RKO (cell line): ENCODE results near the gene IQCK.
"Not testable (repeated sequence)": the region's sequence is repeated elsewhere in the genome, so short reads cannot be mapped to it uniquely, and the experiment has no call there.

Experiments used
- DNase-seq: peaks from one replicate; pipeline ENCODE4 v3.0.0-alpha.2; 2016; ENCODE audit warnings: low spot score

Gene IQCK

GRCh38 chr16:19717741-19718623 lies at the start of gene IQCK, which contains the start of gene KNOP1:
Gene IQCK, plus strand, starts transcription at chr16:19718271. Its CDS starts 36 bp downstream, at chr16:19718307.
Gene KNOP1, minus strand, starts transcription at chr16:19718227. Its CDS starts 3,192 bp downstream, at chr16:19715035.
- DNase-seq, result peak; percentile 88

DNA sequence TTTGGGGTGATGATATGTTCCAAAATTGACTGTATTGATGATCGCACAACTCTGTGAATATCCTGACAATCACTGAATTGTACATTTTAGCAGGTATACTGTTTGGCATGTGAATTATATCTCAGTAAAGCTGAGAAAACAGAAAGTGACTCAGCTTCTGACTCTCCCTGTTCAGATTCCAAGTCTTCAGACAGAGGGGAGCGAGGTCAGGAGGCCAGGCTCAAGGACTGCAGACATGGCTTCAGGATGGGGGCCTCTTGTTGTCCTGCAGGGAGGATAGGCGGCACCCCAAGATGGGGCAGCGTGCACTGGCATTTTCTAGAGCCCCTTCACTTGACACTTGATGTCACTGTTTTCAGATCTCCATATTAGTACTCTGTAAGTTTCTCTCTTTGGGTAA lies 45.7 kb upstream of the IQCK start:
- DNase-seq, result no peak

GRCh38 chr16:19674485-19674884 lies 43.6 kb upstream of the IQCK start:
- DNase-seq, result no peak

GRCh38 chr16:19677402-19677801 lies 40.7 kb upstream of the IQCK start:
- DNase-seq, result no peak

- DNase-seq, result no peak
These were observed 39.3 kb upstream of the IQCK start for GRCh38 chr16:19678804-19679203.

GRCh38 chr16:19679281-19679680 lies 38.8 kb upstream of the IQCK start:
- not testable (repeated sequence) for DNase-seq

GRCh38 chr16:19680881-19681340 lies 37.2 kb upstream of the IQCK start:
- no peak for DNase-seq

DNA sequence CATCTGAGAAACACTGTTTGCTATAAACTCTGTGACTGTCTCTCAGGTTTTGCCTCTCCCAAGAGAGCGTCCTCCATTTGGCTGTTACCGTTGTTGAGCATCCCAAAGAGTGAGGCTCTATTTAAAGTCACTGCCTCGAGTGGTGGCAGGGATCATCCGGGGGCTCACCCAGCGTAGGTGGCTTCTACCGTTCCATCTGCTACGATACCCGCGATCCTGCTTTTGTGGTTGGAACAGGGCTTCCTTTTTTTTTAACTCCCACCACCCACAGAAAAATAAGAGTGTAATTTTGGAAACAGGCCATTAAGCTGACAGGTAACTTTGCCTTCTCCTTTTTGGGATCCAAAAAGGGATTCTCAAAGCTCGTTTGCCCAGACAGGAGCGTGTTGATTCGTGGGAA lies 36.4 kb upstream of the IQCK start:
- DNase-seq, result no peak

DNA sequence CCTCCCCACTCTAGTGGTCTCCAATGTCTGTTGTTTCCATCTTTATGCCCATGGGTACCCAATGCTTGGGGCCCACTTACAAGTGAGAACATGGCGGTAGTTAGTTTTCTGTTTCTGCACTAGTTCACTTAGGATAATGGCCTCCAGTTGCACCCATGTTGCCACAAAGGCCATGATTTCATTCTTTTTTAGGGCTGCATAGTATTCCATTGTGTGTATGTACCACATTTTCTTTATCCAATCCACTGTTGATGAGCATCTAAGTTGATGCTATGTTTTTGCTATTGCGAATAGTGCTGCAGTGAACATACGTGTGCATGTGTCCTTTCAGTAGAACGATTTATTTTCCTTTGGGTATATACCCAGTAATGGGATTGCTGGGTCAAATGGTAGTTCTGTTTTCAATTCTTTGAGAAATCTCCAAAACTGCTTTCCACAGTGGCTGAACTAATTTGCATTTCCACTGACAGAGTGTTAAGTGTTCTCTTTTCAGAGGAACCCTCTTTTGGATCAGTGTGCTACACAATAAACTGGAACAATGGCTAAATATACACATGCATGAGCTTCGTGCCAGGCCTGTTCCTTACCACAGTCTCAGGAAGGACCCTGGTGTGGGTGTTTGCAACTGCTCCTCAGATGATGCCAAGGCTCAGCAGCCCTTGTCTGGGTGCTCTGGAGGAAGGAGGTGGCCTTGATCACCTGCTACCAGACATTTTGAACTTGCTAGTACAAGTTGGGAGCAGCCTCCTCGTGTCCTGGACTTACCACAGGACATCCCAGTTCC lies 34.4 kb upstream of the IQCK start:
- no peak for DNase-seq

DNA sequence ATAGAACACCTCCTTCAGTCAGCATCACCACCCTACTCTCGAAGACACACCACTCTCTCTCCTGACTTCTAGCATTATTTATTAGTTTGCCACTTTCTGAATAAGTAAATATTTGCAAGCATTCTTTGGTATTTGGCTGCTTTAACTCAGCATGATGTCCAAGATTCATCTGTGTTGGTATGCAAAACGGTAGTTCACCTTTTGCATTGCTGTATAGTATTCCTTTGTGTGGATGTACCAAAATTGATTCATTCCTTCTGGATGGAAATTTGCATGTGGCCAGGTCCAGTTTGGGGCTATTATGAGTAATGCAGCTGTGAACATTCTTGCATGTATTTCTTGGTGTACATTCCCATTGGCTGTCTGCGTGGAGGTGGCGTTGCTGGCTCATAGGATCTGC lies 32.9 kb upstream of the IQCK start:
- no peak for DNase-seq

DNA sequence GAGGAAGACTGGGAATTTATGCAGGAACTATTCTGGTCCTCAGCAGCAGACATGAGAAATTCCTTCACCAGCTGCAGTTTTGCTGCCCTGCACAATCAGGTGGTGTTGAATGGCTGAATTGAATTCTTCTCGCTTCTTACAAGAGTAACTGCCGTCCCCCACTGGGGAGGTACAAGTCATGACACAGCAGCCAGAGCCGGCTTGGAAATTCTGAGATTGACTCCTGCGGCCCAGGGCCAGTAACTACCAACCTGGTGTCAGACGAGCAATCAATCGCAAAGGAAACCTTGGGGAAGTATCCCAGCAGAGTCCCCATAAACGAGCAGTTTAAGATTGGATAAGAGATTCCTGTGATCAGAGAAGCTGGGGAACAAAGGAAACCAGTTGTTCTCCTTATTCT lies 30.8 kb upstream of the IQCK start:
- DNase-seq, result no peak

DNA sequence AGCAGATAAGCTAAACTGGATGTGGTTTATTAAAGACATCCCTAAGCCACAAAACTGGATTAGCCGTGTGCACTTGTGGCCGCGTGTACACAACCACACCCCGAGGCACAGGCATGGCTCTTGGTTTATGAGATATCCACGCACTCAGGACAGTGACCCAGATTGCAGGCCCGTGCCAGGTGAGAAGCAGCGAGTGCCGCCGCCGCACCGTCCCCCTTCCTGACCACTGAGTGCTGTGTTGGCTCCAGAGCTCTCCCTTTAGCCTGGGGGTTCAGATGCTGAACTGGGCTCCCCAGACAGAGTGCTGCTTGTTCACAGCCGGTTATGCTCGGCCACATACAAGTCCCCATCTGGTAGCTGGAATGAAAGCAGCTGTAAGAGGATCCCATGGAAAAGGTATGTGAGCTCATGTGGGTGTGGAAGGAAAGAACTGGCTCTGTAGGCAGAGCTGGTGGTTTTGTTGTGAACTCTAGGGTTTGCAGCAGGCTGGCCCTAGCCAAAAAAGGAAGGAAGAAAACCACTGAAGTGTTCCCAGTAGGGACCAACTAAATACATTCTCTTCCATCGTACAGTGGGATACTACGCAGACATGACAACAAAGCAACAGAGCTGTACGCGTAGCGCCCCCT lies 29.6 kb upstream of the IQCK start:
- DNase-seq, result no peak

- DNase-seq, result no peak
These were observed 28.7 kb upstream of the IQCK start for GRCh38 chr16:19689342-19689741.

GRCh38 chr16:19690196-19690595 lies 27.9 kb upstream of the IQCK start:
- DNase-seq, result no peak

DNA sequence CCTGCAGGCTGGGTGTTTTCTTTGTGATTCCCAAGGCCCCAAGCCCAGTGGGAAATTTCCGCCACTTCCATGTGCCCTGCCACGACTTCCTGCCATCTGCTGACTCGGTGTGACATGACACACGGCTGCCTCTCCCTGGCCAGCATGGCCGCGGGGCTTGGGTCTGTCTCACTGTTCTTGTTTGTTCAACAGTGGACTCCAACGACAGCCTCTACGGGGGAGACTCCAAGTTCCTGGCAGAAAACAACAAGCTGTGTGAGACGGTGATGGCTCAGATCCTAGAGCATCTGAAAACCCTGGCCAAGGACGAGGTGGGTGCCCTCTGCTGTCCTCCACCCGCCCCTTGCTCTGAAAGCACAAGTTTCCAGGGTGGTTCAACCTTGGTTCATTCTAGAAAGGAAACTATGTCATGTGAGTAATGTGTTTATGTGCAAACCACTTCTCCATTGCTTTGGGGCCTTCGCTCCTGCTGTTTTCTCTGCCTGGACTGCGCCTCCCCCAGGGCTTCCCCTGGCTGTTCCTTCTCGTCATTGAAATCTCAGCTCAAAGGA lies 26.8 kb upstream of the IQCK start:
- DNase-seq, result no peak

- no peak for DNase-seq
These were observed 23.1 kb upstream of the IQCK start for GRCh38 chr16:19694989-19695388.

- no peak for DNase-seq
These were observed 21.7 kb upstream of the IQCK start for GRCh38 chr16:19696328-19696727.

DNA sequence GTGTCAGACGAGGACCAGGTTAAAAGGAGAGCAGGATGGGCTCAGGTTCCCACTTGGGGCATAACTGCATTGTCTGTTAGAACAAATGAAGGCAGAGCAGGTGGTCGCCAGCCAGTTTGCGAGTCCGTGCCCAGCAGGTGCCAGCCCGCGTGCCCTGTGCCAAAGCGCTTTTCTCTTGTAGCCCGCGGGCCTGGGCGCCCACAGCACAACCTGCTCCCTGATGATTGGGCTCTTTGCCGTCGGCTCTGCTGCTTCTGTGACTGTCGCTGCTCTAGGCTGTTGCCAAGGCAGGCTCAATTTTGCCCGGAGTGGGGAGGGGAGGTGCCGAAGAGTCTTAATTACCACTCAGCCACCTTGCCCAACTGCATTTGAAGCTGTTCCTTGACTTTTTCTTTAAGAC lies 21.1 kb upstream of the IQCK start:
- no peak for DNase-seq

GRCh38 chr16:19697756-19698318 lies 20.2 kb upstream of the IQCK start:
- no peak for DNase-seq

DNA sequence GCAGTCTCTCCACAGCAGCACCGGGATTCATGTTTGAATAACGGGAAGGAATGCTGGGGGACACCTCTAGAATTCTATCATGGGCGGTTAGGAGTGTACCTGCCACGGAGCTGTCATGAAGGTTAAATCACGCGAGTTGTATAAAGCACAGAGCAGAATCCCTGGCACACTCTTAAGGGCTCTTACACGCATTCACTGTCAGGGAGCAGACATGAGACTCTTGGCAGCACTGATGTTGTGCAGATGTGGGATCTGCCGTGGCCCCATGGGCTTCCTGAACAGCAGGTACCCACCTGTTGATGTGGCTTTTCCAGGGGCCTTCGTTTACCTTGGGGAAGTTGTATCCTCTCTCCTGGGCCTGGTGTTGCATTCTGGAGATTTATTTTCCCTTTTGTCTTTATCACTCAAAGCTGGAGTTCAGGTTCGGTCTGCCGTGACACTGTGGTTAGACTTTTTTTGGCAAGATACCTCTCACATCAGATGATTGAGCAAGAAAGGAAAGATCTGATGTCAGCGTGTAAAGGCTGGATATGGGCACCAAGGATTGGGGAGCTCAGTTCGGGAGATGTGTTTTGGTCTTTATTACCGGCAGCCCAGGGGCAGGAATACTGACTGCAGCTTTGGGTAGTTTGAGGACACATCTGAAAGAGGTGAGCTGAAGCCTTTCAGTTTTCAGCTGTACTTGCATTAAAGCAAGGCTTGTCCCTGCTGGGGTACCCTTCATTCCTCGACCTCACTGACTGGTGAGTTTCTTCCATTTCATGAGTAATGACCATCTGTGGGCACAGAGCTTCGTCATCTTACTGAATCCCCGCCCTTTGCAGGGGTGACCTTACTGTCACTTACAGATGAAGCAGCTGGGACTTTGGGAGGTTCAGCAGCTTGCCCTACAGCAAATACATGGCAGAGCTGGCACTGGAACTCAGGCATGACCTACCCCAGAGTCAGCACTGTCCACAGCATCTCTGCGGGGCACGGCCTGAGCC lies 19.3 kb upstream of the IQCK start:
- no peak for DNase-seq

DNA sequence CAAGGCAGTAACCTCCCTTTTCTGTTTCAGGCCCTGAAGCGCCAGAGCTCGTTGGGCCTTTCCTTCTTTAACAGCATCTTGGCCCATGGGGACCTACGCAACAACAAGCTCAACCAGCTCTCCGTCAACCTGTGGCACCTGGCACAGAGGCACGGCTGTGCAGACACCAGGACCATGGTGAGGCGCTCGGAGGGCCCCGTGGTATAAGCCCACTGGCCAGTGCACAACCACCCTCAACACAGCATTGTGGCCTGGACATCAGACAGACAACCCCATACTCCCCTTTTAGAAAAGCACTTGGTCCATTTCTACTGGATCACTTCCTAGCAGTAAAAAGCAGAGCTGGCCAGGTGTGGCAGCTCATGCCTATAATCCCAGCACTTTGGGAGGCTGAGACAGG lies 18.6 kb upstream of the IQCK start:
- DNase-seq, result no peak
